ENCODE measurements around the gene CFAP46.

CFAP46 gene

DNA sequence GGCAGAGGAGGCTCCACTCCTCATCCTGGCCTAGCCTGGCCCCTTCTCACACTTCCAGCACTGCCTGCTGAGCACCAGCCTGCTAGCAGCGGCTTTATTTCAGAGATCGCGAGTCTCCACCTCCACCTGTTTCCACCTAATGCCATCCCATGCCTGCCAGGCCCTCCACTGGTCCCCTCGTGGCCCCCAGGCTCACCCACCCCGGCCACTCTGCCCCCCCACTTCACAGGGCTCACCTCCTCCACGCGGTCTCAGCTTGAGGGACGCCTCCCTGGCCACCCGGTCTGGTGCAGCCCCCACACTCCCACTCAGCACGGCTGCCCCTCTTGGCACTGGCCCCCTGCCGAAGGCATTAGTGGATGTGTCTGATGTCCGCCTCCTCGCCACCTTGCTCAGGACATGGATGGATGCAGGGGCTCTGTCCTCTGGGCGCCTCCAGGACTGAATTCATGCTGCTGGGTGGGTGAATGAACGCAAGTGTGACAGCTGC, 152.7 kb downstream of the CFAP46 start:
- no peak for TF ChIP-seq TCF4 (CRISPR knock-in tag; IDR thresholded peaks at IDR 0.05; ENCODE audit: borderline replicate concordance)
- no peak for TF ChIP-seq GLIS3 (CRISPR knock-in tag; IDR thresholded peaks at IDR 0.05)
- TF ChIP-seq, protein P1, sequence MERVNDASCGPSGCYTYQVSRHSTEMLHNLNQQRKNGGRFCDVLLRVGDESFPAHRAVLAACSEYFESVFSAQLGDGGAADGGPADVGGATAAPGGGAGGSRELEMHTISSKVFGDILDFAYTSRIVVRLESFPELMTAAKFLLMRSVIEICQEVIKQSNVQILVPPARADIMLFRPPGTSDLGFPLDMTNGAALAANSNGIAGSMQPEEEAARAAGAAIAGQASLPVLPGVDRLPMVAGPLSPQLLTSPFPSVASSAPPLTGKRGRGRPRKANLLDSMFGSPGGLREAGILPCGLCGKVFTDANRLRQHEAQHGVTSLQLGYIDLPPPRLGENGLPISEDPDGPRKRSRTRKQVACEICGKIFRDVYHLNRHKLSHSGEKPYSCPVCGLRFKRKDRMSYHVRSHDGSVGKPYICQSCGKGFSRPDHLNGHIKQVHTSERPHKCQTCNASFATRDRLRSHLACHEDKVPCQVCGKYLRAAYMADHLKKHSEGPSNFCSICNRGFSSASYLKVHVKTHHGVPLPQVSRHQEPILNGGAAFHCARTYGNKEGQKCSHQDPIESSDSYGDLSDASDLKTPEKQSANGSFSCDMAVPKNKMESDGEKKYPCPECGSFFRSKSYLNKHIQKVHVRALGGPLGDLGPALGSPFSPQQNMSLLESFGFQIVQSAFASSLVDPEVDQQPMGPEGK (CRISPR knock-in tag; IDR thresholded peaks at IDR 0.05; ENCODE audit: borderline replicate concordance): no peak
- TF ChIP-seq, protein P2, sequence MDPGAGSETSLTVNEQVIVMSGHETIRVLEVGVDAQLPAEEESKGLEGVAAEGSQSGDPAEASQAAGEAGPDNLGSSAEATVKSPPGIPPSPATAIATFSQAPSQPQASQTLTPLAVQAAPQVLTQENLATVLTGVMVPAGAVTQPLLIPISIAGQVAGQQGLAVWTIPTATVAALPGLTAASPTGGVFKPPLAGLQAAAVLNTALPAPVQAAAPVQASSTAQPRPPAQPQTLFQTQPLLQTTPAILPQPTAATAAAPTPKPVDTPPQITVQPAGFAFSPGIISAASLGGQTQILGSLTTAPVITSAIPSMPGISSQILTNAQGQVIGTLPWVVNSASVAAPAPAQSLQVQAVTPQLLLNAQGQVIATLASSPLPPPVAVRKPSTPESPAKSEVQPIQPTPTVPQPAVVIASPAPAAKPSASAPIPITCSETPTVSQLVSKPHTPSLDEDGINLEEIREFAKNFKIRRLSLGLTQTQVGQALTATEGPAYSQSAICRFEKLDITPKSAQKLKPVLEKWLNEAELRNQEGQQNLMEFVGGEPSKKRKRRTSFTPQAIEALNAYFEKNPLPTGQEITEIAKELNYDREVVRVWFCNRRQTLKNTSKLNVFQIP (CRISPR knock-in tag; IDR thresholded peaks at IDR 0.05; ENCODE audit: borderline replicate concordance, low read depth): no peak
- TF ChIP-seq, protein P3, sequence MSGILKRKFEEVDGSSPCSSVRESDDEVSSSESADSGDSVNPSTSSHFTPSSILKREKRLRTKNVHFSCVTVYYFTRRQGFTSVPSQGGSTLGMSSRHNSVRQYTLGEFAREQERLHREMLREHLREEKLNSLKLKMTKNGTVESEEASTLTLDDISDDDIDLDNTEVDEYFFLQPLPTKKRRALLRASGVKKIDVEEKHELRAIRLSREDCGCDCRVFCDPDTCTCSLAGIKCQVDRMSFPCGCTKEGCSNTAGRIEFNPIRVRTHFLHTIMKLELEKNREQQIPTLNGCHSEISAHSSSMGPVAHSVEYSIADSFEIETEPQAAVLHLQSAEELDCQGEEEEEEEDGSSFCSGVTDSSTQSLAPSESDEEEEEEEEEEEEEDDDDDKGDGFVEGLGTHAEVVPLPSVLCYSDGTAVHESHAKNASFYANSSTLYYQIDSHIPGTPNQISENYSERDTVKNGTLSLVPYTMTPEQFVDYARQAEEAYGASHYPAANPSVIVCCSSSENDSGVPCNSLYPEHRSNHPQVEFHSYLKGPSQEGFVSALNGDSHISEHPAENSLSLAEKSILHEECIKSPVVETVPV (CRISPR knock-in tag; IDR thresholded peaks at IDR 0.05): no peak
- TF ChIP-seq ARNTL (CRISPR knock-in tag; IDR thresholded peaks at IDR 0.05; ENCODE audit: borderline replicate concordance, low read depth): no peak
- no peak for TF ChIP-seq ZFP3 (CRISPR knock-in tag; IDR thresholded peaks at IDR 0.05)
- TF ChIP-seq PPARA (CRISPR knock-in tag; IDR thresholded peaks at IDR 0.05; ENCODE audit: borderline replicate concordance): no peak
- no peak for TF ChIP-seq BACH2 (CRISPR knock-in tag; IDR thresholded peaks at IDR 0.05; ENCODE audit: borderline replicate concordance)
- ATAC-seq: no peak; the same call in 2 of the 3 replicates

DNA sequence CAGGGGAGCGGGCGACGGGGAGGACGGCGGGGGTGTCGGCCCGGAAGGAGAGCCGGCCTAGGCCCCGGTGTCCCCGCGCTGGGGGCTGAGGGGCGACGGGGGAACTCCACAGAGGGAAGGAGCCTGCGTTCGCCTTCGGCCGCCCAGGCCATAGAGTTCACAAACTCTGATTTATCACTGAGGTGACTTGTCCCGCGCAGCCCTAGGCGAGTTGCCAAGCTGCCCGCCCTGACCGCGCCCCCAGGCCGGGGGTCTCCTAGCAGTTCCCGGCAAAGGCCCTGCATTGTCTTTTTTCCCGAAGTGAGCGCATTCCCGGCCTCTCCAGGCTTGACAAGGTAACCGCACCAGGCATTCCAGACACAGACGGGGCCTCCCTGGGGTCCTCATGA, 153.5 kb downstream of the CFAP46 start:
- no peak for ATAC-seq
- TF ChIP-seq PPARA (CRISPR knock-in tag; IDR thresholded peaks at IDR 0.05; ENCODE audit: borderline replicate concordance) (no peak), TCF4 (CRISPR knock-in tag; IDR thresholded peaks at IDR 0.05; ENCODE audit: borderline replicate concordance) (no peak)

DNA sequence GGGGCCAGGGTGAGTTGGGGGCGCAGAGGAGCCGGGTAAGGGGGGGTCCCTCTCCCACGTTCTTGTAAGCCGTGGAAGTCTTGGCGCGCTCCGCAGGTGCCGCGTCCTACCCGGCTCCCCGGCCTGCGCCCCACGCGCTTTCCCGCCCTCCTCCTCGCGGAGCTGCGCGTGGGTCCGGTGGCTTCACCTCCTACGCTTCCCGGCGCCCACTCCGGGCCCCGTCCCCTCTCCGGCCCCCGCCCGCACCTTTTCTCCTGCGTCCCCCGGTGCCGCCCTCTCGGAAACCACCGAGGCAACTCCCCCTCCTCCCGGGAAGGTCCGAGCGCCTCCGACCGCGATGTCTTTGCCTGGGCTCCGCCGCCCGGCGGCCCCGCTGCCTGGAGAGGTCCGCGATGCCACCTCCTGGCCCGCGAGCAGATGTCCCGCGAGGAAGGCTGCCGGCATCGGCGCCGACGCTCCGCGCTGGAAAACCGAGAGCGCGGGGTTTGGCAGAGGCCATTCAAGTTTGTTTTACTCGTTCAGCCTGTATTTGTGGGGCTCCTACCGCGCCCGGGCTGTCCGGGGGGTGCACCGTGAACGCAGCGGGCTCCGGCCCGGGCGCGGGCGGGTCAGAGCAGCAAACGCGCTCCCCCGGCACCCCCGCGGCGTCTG, 154.1 kb downstream of the CFAP46 start:
- peak; percentile 50 for ATAC-seq
- TF ChIP-seq, protein P1 (CRISPR knock-in tag; IDR thresholded peaks at IDR 0.05; ENCODE audit: borderline replicate concordance): no peak
- TF ChIP-seq GLIS3 (CRISPR knock-in tag; IDR thresholded peaks at IDR 0.05): no peak
- TF ChIP-seq ZFP30 (CRISPR knock-in tag; IDR thresholded peaks at IDR 0.05): no peak
- TF ChIP-seq ESRRG (CRISPR knock-in tag; IDR thresholded peaks at IDR 0.05): no peak
- no peak for TF ChIP-seq ARNTL (CRISPR knock-in tag; IDR thresholded peaks at IDR 0.05; ENCODE audit: borderline replicate concordance, low read depth)
- no peak for TF ChIP-seq TOX (CRISPR knock-in tag; IDR thresholded peaks at IDR 0.05; ENCODE audit: borderline replicate concordance)
- TF ChIP-seq, protein P4, sequence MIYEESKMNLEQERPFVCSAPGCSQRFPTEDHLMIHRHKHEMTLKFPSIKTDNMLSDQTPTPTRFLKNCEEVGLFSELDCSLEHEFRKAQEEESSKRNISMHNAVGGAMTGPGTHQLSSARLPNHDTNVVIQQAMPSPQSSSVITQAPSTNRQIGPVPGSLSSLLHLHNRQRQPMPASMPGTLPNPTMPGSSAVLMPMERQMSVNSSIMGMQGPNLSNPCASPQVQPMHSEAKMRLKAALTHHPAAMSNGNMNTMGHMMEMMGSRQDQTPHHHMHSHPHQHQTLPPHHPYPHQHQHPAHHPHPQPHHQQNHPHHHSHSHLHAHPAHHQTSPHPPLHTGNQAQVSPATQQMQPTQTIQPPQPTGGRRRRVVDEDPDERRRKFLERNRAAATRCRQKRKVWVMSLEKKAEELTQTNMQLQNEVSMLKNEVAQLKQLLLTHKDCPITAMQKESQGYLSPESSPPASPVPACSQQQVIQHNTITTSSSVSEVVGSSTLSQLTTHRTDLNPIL (CRISPR knock-in tag; IDR thresholded peaks at IDR 0.05; ENCODE audit: low read depth): no peak
- TF ChIP-seq ZFP3 (CRISPR knock-in tag; IDR thresholded peaks at IDR 0.05): no peak
- TF ChIP-seq BACH2 (CRISPR knock-in tag; IDR thresholded peaks at IDR 0.05; ENCODE audit: borderline replicate concordance): no peak
- TF ChIP-seq, protein P5, sequence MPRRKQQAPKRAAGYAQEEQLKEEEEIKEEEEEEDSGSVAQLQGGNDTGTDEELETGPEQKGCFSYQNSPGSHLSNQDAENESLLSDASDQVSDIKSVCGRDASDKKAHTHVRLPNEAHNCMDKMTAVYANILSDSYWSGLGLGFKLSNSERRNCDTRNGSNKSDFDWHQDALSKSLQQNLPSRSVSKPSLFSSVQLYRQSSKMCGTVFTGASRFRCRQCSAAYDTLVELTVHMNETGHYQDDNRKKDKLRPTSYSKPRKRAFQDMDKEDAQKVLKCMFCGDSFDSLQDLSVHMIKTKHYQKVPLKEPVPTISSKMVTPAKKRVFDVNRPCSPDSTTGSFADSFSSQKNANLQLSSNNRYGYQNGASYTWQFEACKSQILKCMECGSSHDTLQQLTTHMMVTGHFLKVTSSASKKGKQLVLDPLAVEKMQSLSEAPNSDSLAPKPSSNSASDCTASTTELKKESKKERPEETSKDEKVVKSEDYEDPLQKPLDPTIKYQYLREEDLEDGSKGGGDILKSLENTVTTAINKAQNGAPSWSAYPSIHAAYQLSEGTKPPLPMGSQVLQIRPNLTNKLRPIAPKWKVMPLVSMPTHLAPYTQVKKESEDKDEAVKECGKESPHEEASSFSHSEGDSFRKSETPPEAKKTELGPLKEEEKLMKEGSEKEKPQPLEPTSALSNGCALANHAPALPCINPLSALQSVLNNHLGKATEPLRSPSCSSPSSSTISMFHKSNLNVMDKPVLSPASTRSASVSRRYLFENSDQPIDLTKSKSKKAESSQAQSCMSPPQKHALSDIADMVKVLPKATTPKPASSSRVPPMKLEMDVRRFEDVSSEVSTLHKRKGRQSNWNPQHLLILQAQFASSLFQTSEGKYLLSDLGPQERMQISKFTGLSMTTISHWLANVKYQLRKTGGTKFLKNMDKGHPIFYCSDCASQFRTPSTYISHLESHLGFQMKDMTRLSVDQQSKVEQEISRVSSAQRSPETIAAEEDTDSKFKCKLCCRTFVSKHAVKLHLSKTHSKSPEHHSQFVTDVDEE (CRISPR knock-in tag; IDR thresholded peaks at IDR 0.05): no peak
- no peak for TF ChIP-seq OSR1 (CRISPR knock-in tag; IDR thresholded peaks at IDR 0.05)
- TF ChIP-seq SNAI2 (CRISPR knock-in tag; IDR thresholded peaks at IDR 0.05): no peak
- TF ChIP-seq ZNF565 (CRISPR knock-in tag; conservative IDR thresholded peaks at IDR 0.05; ENCODE audit: low read depth): no peak
- no peak for TF ChIP-seq ZC3H10 (CRISPR knock-in tag; IDR thresholded peaks at IDR 0.05)

Data from SK-N-SH treated with all-trans-retinoic acid at 6 μM for 48 hours (cell line).